ENCODE results near the gene PAN3. TPM values are rescaled to one million over a fixed set of nuclear protein-coding genes. Genes with fewer than 3 reads are reported as not detected.

Gene PAN3
- total and polyA plus RNA-seq, 2 experiments from 2014 or later = 27.4 to 58.2 TPM

- no peak for TF ChIP-seq ZNF462 (CRISPR knock-in tag; IDR thresholded peaks at IDR 0.05)
- TF ChIP-seq, protein P1, sequence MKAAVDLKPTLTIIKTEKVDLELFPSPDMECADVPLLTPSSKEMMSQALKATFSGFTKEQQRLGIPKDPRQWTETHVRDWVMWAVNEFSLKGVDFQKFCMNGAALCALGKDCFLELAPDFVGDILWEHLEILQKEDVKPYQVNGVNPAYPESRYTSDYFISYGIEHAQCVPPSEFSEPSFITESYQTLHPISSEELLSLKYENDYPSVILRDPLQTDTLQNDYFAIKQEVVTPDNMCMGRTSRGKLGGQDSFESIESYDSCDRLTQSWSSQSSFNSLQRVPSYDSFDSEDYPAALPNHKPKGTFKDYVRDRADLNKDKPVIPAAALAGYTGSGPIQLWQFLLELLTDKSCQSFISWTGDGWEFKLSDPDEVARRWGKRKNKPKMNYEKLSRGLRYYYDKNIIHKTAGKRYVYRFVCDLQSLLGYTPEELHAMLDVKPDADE (IDR thresholded peaks at IDR 0.05) = no peak
- TF ChIP-seq ZNF331 (CRISPR knock-in tag; IDR thresholded peaks at IDR 0.05; ENCODE audit: low read depth) = no peak
- TF ChIP-seq NANOG (IDR thresholded peaks at IDR 0.05; ENCODE audit: borderline replicate concordance) = no peak
- TF ChIP-seq ZNF114 (CRISPR knock-in tag; IDR thresholded peaks at IDR 0.05) = no peak
- TF ChIP-seq JUNB (IDR thresholded peaks at IDR 0.05; ENCODE audit: unreplicated experiment) = no peak
- no peak for TF ChIP-seq CREB1 (CRISPR knock-in tag; IDR thresholded peaks at IDR 0.05; ENCODE audit: low read depth)
- TF ChIP-seq EZH2phosphoT487 (IDR thresholded peaks at IDR 0.05; ENCODE audit: unreplicated experiment) = no peak
- TF ChIP-seq POLR2AphosphoS5 (IDR thresholded peaks at IDR 0.05; ENCODE audit: low read depth) = no peak
- TF ChIP-seq EZH2 (IDR thresholded peaks at IDR 0.05; ENCODE audit: low read depth, unreplicated experiment) = no peak
Observed at GRCh38 chr13:28239374-28239773, 101.0 kb downstream of the PAN3 start (continued).

DNA sequence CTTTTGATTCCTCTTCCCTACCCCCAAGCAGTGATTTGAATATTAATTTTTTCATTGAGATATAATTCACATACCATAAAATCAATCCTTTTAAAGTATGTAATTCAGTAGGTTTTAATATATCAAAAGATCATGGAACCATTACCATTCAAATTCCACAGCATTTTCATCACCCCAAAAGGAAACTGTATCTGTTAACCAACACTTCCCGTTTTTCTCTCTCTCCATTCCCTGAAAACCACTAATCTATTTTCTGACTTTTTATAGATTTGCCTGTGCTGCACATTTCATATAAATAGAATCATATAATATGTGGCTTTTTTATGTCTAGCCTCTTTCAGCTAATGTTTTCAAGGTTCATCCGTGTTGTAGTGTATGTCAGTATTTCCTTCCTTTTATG is 107.1 kb downstream of the PAN3 start:
- Histone ChIP-seq H3K79me2 (replicated peaks; ENCODE audit: insufficient read depth) (peaks cover 51% of the 10 kb centered on the region), H3K4me3 (no peak overlapping the region), H3F3A (replicated peaks; ENCODE audit: low read depth) (no peaks in the 10 kb centered on the region), H3K9me2 (ENCODE audit: insufficient read depth) (no peaks in the 10 kb centered on the region), H3K27ac (ENCODE audit: low read depth) (no peak overlapping the region), H3K36me3 (ENCODE audit: insufficient read depth) (no peaks in the 10 kb centered on the region), H3K4me2 (no peak overlapping the region), H3K4me1 (ENCODE audit: insufficient read depth) (peaks cover 5% of the 10 kb centered on the region; the same call in 1 of the 2 replicates), H4K20me1 (replicated peaks; ENCODE audit: insufficient read depth) (no peaks in the 10 kb centered on the region), H3K27me3 (ENCODE audit: insufficient read depth) (no peaks in the 10 kb centered on the region), H2AFZ (no peak overlapping the region)
- H3K27ac Mint-ChIP-seq = no peak overlapping the region
- peaks cover 3% of the 10 kb centered on the region for H3K27me3 Mint-ChIP-seq (ENCODE audit: insufficient read depth, low read depth, poor library complexity)
- peaks cover 41% of the 10 kb centered on the region; the same call in 2 of the 3 replicates for H3K36me3 Mint-ChIP-seq (ENCODE audit: low read depth)
- no peak for ATAC-seq
- peaks cover 8% of the 10 kb centered on the region for H3K4me1 Mint-ChIP-seq
- no peaks in the 10 kb centered on the region; the same call in 2 of the 3 replicates for H3K9me3 Mint-ChIP-seq
- H3K4me3 Mint-ChIP-seq = no peak overlapping the region
- no peak for DNase-seq (ENCODE audit: low spot score)
- TF ChIP-seq NANOG (IDR thresholded peaks at IDR 0.05; ENCODE audit: borderline replicate concordance) (no peak), ZNF114 (CRISPR knock-in tag; IDR thresholded peaks at IDR 0.05) (no peak), POLR2AphosphoS5 (IDR thresholded peaks at IDR 0.05; ENCODE audit: low read depth) (no peak), STAT1 (IDR thresholded peaks at IDR 0.05; ENCODE audit: unreplicated experiment) (no peak), JUNB (IDR thresholded peaks at IDR 0.05; ENCODE audit: unreplicated experiment) (no peak), CREB1 (CRISPR knock-in tag; IDR thresholded peaks at IDR 0.05; ENCODE audit: low read depth) (no peak)

Measured in GM23338 (cell line).